NCI-H2029 treated with DMSO at 0.1 percent for 48 hours (cell line): ENCODE measurements around the gene UBR7.
"Not testable (repeated sequence)": the region's sequence is repeated elsewhere in the genome, so short reads cannot be mapped to it uniquely, and the experiment has no call there.

Experiments used
- DNase-seq: peaks from one replicate; lab custom pipeline; 2025; lab: John Stamatoyannopoulos, UW

The UBR7 gene, protein sequence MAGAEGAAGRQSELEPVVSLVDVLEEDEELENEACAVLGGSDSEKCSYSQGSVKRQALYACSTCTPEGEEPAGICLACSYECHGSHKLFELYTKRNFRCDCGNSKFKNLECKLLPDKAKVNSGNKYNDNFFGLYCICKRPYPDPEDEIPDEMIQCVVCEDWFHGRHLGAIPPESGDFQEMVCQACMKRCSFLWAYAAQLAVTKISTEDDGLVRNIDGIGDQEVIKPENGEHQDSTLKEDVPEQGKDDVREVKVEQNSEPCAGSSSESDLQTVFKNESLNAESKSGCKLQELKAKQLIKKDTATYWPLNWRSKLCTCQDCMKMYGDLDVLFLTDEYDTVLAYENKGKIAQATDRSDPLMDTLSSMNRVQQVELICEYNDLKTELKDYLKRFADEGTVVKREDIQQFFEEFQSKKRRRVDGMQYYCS

DNA sequence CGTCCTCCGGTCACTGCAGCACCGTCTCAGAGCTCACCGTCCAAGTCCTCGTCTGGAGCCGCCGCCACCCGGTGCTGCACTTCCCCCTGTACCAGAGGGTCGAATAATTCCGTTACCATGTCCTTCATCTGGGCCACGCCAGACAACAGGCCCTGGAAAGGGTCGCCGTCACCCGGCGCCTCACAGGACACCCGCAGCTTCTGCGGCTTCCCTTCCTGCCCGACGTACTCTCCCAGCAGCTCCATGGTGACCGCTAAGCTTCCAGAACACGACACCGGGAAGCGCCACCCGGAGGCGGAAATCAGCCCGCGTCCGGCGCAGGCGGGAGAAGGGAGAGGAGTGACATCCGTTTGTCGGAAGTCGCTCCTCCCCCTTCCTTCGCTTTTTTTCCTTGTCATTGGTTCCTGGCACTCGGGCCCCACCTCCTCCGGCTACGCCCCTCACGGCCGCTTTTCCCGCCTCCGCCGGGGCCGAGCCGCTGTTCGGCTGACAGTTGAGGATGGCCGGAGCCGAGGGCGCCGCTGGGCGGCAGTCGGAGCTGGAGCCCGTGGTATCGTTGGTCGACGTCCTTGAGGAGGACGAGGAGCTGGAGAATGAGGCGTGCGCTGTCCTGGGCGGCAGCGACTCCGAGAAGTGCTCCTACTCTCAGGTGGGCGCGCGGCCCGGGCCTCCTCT is at the start of gene UBR7, which contains the start of gene GON7:
TSS of gene UBR7 (plus strand) at position 464 of the 675 bp plus-strand sequence. CDS start at position 500, 36 bp downstream.
TSS of gene GON7 (minus strand) at position 273 of the 675 bp plus-strand sequence. CDS start at position 245, 28 bp downstream.
- DNase-seq = peak; percentile 68

- DNase-seq = not testable (repeated sequence)
Observed at GRCh38 chr14:93158349-93158748, 48.7 kb upstream of the UBR7 start.

DNA sequence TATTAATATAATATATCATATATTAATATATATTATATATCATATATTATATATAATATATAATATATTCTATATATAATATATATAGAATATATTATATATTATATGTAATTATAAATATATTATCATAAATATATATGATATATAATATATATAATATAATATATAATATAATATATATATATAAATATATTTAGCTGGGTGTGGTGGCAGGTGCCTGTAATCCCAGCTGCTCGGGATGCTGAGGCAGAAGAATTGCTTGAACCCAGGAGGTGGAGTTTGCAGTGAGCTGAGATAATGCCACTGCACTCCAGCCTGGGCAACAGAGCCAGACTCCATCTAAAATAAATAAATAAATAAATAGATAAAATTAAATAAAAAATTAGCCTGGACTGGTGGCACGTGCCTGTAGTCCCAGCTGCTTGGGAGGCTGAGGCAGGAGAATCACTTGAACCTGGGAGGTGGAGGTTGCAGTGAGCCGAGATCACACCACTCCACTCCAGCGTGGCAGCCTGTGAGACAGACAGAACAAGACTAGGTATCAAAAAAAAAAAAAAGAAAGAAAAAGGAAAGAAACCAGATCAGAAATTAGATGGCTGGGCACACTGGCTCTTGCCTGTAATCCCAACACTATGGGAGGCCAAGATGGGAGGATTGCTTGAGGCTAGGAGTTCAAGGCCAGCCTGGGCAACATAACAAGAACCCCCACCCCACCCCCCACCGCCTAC is 47.3 kb upstream of the UBR7 start:
- DNase-seq = not testable (repeated sequence)

DNA sequence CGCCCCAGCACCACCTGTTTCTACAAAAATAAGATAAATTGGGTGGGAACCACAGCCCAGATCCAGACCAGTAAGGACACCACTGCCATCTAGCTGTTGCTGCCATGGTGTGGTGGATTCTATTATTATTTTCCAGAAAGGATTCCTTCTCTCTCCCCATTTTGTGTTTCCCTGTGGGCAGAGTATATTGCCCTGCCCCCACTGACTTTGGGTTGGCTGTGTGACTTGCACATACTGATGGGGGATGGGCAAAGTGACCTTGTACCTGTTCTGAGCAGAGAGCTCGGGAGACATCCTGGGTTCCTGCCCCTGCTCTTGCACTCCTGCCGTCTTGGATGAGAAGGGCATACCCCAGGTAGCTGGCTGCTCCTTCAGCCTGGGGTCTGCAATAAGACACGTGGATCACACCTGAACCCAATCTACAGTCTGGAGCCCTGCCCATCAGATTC is 46.7 kb upstream of the UBR7 start:
- DNase-seq = no peak

- no peak for DNase-seq
Observed at GRCh38 chr14:93161411-93161940, 45.6 kb upstream of the UBR7 start.

DNA sequence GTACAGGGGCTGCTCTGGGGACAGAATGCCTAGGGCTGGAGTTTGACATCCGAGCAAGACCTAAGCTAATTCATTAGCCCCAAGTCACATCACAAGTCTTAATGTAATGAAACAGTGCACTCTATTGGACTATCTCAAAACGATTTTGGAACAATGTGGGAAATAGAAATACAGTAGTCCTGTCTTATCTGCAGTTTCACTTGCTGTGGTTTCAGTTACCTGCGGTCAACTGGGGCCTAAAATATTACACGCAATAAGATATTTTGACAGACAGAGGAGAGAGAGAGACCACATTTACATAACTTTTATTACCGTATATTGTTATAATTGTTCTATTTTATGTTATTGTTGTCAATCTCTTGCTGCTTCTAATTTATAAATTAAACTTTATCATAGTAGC is 43.5 kb upstream of the UBR7 start:
- no peak for DNase-seq

DNA sequence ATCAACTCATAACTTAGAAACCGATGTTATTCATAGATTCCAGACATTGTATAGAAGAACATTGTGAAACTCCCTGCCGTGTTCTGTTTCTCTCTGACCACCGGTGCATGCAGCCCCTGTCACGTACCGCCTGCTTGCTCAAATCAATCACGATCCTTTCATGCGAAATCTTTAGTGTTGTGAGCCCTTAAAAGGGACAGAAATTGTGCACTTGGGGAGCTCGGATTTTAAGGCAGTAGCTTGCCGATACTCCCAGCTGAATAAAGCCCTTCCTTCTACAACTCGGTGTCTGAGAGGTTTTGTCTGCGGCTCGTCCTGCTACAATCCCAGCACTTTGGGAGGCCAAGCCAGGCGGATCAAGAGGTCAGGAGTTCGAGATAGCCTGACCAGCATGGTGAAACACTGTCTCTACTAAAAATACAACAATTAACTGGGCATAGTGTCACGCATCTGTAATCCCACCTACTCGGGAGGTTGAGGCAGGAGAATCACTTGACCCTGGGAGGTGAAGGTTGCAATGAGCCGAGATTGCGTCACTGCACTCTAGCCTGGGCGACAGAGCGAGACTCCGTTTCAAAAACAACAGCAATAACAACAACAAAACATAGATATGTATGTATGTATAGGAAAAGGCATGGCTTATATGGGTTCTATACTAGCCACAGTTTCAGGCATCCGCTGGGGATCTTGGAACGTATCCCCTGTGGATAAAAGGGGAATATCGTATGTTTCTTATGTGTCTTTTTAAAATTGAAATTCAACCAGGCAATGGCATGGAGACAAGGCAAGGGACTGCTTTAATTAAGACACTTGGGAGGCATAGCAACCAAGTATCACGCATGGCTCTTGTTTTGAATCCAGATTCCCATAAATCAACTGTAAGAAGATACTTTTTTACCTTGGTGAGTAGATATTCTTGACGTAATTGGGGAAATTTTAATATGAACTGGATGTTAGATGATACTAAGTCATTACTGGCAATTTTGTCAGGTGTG is 41.5 kb upstream of the UBR7 start:
- not testable (repeated sequence) for DNase-seq

DNA sequence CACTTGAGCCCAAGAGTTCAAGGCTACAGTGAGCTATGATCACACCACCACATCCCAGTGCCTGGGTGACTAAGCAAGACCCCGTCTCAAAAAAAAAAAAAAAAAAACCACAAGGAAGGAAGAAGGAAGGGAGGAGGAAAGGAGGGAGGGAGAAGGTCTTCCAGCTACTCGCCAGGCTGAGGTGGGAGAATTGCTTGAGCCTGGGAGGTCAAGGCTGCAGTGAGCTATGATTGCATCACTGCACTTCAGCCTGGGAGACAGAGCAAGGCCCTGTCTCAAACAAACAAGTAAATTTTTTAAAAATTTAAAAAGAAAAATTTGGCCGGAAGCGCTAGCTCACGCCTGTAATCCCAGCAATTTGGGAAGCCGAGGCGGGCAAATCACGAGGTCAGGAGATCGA is 38.4 kb upstream of the UBR7 start:
- DNase-seq = not testable (repeated sequence)

DNA sequence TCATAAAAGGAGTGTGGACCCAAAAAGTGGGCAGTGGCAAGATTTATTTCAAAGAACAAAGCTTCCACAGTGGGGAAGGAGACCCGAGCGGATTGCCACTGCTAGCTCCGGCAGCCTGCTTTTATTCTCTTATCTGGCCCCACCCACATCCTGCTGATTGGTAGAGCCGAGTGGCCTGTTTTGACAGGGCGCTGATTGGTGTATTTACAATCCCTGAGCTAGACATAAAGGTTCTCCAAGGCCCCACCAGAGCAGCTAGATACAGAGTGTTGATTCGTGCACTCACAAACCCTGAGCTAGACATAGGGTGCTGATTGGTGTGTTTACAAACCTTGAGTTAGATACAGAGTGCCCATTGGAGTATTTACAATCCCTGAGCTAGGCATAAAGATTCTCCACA is 37.4 kb upstream of the UBR7 start:
- DNase-seq = not testable (repeated sequence)

GRCh38 chr14:93170141-93170540 is 36.9 kb upstream of the UBR7 start:
- DNase-seq = not testable (repeated sequence)

DNA sequence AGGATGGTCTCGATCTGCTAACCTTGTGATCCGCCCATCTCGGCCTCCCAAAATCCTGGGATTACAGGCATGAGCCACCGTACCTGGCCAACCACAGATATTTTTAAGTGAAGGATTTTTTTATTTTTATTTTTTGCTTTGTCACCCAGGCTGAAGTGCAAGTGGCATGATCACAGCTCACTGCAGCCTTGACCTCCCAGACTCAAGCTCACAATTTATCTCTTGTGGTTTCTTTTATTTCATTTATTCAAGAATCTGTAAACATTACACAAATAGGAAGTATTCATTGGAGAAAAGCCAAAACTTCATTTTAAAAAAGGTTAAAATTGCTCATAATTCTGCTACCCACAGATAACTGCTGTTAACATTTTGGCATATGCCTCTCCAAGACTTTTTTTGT is 35.7 kb upstream of the UBR7 start:
- DNase-seq = no peak

DNA sequence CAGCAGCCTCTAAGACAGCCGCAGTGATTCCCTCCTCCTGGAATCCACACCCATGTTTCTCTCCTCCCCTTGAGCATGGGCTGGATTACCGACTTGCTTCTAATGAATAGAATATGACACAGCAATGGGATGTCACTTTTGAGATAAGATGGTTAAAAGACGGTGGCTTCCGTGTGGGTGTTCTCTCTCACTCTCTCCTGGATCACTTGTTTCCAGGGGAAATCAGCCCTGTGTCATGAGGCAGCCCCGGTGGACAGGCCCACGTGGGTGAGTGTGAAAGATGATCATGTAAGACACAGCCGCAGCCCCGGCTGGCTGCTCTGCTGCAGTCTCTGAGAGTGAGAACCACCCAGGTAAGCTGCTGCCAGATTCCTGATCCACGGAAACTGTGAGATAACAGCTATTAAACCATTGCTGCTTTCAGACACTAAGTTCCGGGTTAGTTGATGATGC is 33.1 kb upstream of the UBR7 start:
- DNase-seq = no peak

- DNase-seq = not testable (repeated sequence)
Observed at GRCh38 chr14:93174731-93175130, 32.3 kb upstream of the UBR7 start.

- no peak for DNase-seq
Observed at GRCh38 chr14:93175492-93175891, 31.6 kb upstream of the UBR7 start.

- no peak for DNase-seq
Observed at GRCh38 chr14:93183596-93184317, 23.3 kb upstream of the UBR7 start.

DNA sequence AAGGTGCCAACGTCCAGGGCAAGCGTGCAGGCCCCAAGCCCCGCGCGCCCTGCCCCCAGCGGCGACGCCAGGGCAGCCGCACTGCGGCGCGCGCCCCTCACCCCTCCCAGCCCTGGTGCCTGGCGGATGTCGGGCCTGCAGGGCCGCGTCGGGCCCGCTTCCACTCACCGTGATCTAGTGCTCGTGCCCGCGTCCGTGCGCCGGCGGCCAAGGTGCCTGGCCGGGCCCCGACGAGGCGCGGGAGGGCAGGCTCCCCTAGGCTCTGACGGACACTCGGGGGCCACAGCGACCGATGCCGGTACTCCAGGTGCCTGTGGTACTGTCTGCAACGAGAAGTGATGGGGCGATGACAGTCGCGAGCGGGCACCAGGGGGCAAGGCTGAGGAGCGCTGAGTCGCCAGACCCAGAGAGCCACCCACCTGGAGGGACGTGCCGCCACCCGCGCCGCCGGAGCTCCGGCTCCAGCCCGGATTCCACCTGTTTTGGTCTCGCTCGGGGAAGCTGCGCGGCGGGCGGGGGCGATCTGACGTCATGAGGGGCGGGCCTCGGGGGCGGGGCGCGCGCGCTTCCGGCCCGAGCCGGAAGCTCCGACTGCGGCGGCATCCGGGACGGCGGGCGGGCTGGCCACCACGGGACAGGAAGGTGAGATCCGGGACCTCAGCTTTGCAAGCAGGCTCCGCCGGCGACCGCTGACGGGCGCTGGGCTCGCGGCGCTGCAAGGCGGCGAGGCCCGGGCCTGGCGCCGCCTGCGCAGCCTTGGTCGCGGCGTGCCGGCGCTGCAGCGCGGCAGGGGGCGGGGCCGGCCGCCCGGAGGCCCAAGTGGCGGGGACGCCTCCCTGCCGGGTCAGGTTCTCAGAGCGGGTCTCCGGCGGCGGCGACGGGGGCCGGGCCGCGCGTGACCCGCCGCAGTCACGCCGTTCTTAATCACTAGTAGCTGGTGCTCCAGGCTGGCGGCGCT is 22.4 kb upstream of the UBR7 start, which contains the start of the genes LYSET and MOAP1:
TSS of gene LYSET (plus strand) at position 927 of the 958 bp plus-strand sequence. CDS start 89 bp downstream, outside the sequence.
TSS of gene MOAP1 (minus strand) at position 507 of the 958 bp plus-strand sequence. CDS start 655 bp downstream, outside the sequence.
- no peak for DNase-seq

DNA sequence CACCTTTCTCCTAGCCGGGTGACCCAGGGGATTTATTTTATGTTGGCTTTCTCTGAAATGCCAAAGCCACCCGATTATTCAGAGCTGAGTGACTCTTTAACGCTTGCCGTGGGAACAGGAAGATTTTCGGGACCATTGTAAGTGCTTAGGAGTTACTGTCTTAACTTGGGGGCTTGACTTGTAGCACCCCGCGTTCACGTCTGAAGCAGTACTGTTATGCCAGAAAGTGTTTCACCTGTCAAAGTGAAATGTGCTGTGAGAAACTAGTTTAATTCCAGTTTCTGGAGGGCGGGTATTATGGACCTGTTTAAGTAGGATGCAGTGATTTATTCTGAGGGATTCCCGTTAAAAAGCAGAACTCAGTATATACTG is 21.7 kb upstream of the UBR7 start:
- no peak for DNase-seq

GRCh38 chr14:93186466-93186865 is 20.6 kb upstream of the UBR7 start:
- no peak for DNase-seq

GRCh38 chr14:93186956-93187355 is 20.1 kb upstream of the UBR7 start:
- no peak for DNase-seq
